Measurements from ENCODE around the gene SYT15. TPM values are rescaled to one million over a fixed set of nuclear protein-coding genes. Genes with fewer than 3 reads are reported as not detected.
A peak's percentile ranks its signal among the peaks of the same experiment; 100 is the strongest.

Gene SYT15
- total RNA-seq, 1 experiment from 2014 or later = 1.6 TPM

GRCh38 chr10:46544989-46545791, 33.7 kb upstream of the SYT15 start:
- Histone ChIP-seq H3K9me3 (ENCODE audit: control insufficient read depth in 1 of 2, insufficient read depth in 1 of 2, low read depth in 1 of 2, low read length in 2 of 2) (no peaks in the 10 kb centered on the region), H3K36me3 (ENCODE audit: control insufficient read depth in 1 of 2, insufficient read depth in 2 of 2, low read length in 2 of 2) (no peaks in the 10 kb centered on the region), H3K9ac (ENCODE audit: low read length) (no peak overlapping the region), H3K27me3 (ENCODE audit: insufficient read depth, low read length) (no peaks in the 10 kb centered on the region), H3K4me1 (ENCODE audit: control insufficient read depth in 1 of 2, insufficient read depth in 2 of 2, low read length in 2 of 2) (no peaks in the 10 kb centered on the region), H3K79me2 (ENCODE audit: insufficient read depth, low read length) (no peaks in the 10 kb centered on the region), H3K27ac (ENCODE audit: low read depth, low read length) (no peak overlapping the region), H2AFZ (ENCODE audit: low read depth, low read length, poor library complexity, severe bottlenecking) (no peak overlapping the region), H3K4me2 (ENCODE audit: low read length) (no peak overlapping the region), H3K9me2 (ENCODE audit: insufficient read depth) (no peaks in the 10 kb centered on the region), H4K20me1 (ENCODE audit: insufficient read depth) (no peaks in the 10 kb centered on the region), H3K4me3 (replicated peaks in 1 of 2; ENCODE audit: low read depth in 1 of 2, low read length in 2 of 2) (no peak overlapping the region)
- no TSS peak for BruUV-seq (replicated peaks)
- DNase-seq (ENCODE audit: low read depth, low spot score) = peak; percentile 10
- ATAC-seq = peak; percentile 67
- ChIA-PET RAD21 (ENCODE audit: low non-redundant PET in 1 of 2, low total read pairs in 2 of 2, uncharacterized antibody in 2 of 2, unreplicated experiment in 2 of 2) (no interaction called here), POLR2A (interaction anchor here (0.6 kb wide), 1 partner anchor 29 kb away, joined by 3 read pairs; no protein-coding TSS in a partner anchor), CTCF (interaction anchor here (0.7 to 0.8 kb wide), 3 partner anchors 10 to 17 kb away, joined by 3 to 6 read pairs (median 3); no protein-coding TSS in a partner anchor)
- no peak for TF ChIP-seq JUND (IDR thresholded peaks at IDR 0.05)
- peak; percentile 48 to 66 (median 63); a peak in 5 of 6 replicates for TF ChIP-seq CTCF (IDR thresholded peaks at IDR 0.05 in 2 of 3, conservative IDR thresholded peaks at IDR 0.05 in 1 of 3; ENCODE audit: borderline replicate concordance in 1 of 3, insufficient read depth in 1 of 3, low read depth in 2 of 3, low read length in 2 of 3)
- intact Hi-C loops (cut with micrococcal nuclease) = no loop called here

- intact Hi-C loops (cut with micrococcal nuclease) = no loop called here
- Histone ChIP-seq H3K4me3 (replicated peaks in 1 of 2; ENCODE audit: low read depth in 1 of 2, low read length in 2 of 2) (no peak overlapping the region), H3K4me2 (ENCODE audit: low read length) (no peak overlapping the region), H3K36me3 (ENCODE audit: control insufficient read depth in 1 of 2, insufficient read depth in 2 of 2, low read length in 2 of 2) (no peaks in the 10 kb centered on the region), H3K27me3 (ENCODE audit: insufficient read depth, low read length) (no peaks in the 10 kb centered on the region), H3K79me2 (ENCODE audit: insufficient read depth, low read length) (no peaks in the 10 kb centered on the region), H3K27ac (ENCODE audit: low read depth, low read length) (no peak overlapping the region), H3K4me1 (ENCODE audit: control insufficient read depth in 1 of 2, insufficient read depth in 2 of 2, low read length in 2 of 2) (no peaks in the 10 kb centered on the region), H3K9ac (ENCODE audit: low read length) (no peak overlapping the region), H2AFZ (ENCODE audit: low read depth, low read length, poor library complexity, severe bottlenecking) (no peak overlapping the region), H3K9me3 (ENCODE audit: control insufficient read depth in 1 of 2, insufficient read depth in 1 of 2, low read depth in 1 of 2, low read length in 2 of 2) (no peaks in the 10 kb centered on the region), H3K9me2 (ENCODE audit: insufficient read depth) (no peaks in the 10 kb centered on the region), H4K20me1 (ENCODE audit: insufficient read depth) (no peaks in the 10 kb centered on the region)
- ATAC-seq (no peak), DNase-seq (ENCODE audit: low read depth, low spot score) (no peak)
- ChIA-PET POLR2A (no interaction called here), RAD21 (ENCODE audit: low non-redundant PET in 1 of 2, low total read pairs in 2 of 2, uncharacterized antibody in 2 of 2, unreplicated experiment in 2 of 2) (no interaction called here), CTCF (interaction anchor here (0.6 kb wide), 1 partner anchor 30 kb away, joined by 3 read pairs; no protein-coding TSS in a partner anchor)
- no TSS peak for BruUV-seq (replicated peaks)
- TF ChIP-seq RAD21 (IDR thresholded peaks at IDR 0.05; ENCODE audit: low read depth) = no peak
- no peak for TF ChIP-seq CTCF (IDR thresholded peaks at IDR 0.05 in 2 of 3, conservative IDR thresholded peaks at IDR 0.05 in 1 of 3; ENCODE audit: borderline replicate concordance in 1 of 3, insufficient read depth in 1 of 3, low read depth in 2 of 3, low read length in 2 of 3)
- no peak for TF ChIP-seq SP1 (IDR thresholded peaks at IDR 0.05; ENCODE audit: low read depth)
- TF ChIP-seq POLR2A (IDR thresholded peaks at IDR 0.05; ENCODE audit: borderline replicate concordance, extremely low read depth, insufficient read depth, insufficient read length) = no peak
- no peak for TF ChIP-seq JUND (IDR thresholded peaks at IDR 0.05)
- TF ChIP-seq ZBTB33 (IDR thresholded peaks at IDR 0.05; ENCODE audit: extremely low read depth, insufficient replicate concordance, low read length) = no peak
- TF ChIP-seq YY1 (IDR thresholded peaks at IDR 0.05; ENCODE audit: extremely low read depth, insufficient replicate concordance, low read depth, low read length) = no peak
- no peak for TF ChIP-seq SIN3A (IDR thresholded peaks at IDR 0.05; ENCODE audit: low read depth)
These were observed 32.9 kb upstream of the SYT15 start for GRCh38 chr10:46545861-46546590.

Measured in HCT116 (cell line).